Choroid plexus epithelial cell (primary cell): ENCODE results near the gene SLC7A8.
"Not testable (repeated sequence)": the region's sequence is repeated elsewhere in the genome, so short reads cannot be mapped to it uniquely, and the experiment has no call there.

Source experiments
- DNase-seq: peaks from one replicate; pipeline ENCODE4 v3.0.0-alpha.2; 2010; ENCODE audit warnings: low read depth
- H3K4me3 ChIP-seq: 2 replicates; pipeline ENCODE4 v1.5.1; 2011; ENCODE audit warnings: low read depth, mild to moderate bottlenecking, control low read depth, low read length, moderate library complexity
- TF ChIP-seq, protein P1 (sequence below): conservative IDR thresholded peaks from 2 replicates; pipeline ENCODE4 v1.5.1; 2011; ENCODE audit warnings: low read depth, mild to moderate bottlenecking, control low read depth, inconsistent platforms, low read length, moderate library complexity

SLC7A8 gene

DNA sequence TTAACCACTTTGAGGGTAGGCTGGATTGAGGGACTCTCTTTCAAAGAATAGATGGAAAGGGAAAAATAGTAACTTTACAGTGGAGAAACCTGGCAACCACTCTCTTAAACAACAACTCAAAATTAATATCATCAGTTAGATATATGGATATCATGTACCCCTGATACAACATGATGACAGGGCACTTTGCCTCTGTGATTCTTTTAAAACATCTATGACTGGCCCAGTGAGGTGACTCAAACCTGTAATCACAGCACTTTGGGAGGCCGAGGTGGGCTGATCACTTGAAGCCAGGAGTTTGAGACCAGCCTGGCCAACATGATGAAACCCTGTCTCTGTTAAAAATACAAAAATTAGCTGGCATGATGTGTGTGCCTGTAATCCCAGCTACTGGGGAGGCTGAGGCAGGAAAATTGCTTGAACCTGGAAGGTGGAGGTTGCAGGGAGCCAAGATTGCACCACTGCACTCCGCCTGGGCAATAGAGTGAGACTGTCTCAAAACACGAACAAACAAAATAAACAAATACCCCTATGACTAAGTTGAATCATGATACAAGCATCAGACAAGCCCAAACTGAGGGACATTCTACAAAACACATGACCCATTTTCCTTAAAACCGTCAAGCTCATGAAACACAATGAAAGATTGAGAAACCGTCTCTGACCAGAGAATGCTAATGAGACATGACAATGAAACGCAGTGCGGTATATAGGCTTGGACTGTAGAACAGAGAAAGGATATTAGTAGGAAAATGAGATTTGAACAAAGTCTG is 26.4 kb upstream of the SLC7A8 start:
- H3K4me3 ChIP-seq: no peak overlapping the region
- TF ChIP-seq, protein P1, sequence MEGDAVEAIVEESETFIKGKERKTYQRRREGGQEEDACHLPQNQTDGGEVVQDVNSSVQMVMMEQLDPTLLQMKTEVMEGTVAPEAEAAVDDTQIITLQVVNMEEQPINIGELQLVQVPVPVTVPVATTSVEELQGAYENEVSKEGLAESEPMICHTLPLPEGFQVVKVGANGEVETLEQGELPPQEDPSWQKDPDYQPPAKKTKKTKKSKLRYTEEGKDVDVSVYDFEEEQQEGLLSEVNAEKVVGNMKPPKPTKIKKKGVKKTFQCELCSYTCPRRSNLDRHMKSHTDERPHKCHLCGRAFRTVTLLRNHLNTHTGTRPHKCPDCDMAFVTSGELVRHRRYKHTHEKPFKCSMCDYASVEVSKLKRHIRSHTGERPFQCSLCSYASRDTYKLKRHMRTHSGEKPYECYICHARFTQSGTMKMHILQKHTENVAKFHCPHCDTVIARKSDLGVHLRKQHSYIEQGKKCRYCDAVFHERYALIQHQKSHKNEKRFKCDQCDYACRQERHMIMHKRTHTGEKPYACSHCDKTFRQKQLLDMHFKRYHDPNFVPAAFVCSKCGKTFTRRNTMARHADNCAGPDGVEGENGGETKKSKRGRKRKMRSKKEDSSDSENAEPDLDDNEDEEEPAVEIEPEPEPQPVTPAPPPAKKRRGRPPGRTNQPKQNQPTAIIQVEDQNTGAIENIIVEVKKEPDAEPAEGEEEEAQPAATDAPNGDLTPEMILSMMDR: no peak
- peak; percentile 80 for DNase-seq

- no peak overlapping the region for H3K4me3 ChIP-seq
- TF ChIP-seq, protein P1: no peak
- no peak for DNase-seq
Observed at GRCh38 chr14:23208324-23208723, 24.9 kb upstream of the SLC7A8 start.

DNA sequence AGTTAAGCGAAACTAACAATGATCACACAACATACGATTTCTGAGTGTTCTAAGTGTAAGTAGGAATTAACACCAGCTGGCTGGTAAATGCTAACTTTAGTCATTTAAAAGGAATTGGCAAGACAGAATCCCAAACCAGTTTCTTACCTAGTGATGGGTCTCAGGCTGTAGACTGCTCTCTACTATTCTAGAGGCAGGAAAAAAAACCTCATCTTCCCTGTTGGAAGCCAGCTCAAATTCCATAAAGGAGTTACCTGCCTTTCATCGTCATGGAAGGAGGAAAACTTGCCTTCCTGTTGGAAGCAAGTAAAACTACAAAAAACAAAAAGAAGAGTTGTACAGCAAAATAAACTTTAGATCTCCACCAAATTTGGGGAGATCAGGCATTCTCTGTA is 23.7 kb upstream of the SLC7A8 start:
- TF ChIP-seq, protein P1: no peak
- no peak overlapping the region for H3K4me3 ChIP-seq
- no peak for DNase-seq

DNA sequence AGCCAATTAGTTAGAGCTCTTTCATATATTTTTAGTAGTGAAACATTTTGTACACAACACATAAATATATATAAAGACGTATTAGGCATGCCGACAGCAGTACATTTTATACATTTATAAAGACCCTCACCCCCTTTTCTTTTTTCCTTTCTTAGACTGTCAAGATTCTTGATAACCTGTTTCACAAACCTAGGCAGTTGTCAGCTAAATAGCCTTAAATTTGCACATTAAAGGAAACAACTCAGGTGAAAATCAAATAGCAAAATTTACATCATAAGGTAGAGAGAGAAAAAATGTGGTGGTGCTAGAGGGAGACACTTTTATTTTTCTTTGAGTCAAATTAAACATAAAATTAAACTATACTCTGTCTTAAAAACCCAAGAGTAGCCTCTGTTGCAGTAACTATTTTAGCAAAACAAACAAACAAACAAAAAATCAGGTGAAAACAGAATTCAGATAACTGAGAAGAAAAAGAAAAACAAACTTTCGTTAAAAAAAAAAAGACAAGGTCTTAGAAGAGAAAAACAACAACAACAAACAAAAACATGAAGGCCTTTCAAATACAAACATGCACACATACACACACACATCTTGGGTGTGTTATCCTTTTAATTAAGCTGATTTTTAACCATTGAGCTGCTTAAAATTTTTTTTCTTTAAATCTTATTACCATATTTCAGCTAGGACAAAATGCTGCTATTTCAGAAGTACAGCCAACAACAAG is 23.1 kb upstream of the SLC7A8 start:
- TF ChIP-seq, protein P1: no peak
- no peak for DNase-seq
- H3K4me3 ChIP-seq: no peak overlapping the region

GRCh38 chr14:23202001-23202400 is 18.5 kb upstream of the SLC7A8 start:
- H3K4me3 ChIP-seq: no peak overlapping the region
- TF ChIP-seq, protein P1: no peak

DNA sequence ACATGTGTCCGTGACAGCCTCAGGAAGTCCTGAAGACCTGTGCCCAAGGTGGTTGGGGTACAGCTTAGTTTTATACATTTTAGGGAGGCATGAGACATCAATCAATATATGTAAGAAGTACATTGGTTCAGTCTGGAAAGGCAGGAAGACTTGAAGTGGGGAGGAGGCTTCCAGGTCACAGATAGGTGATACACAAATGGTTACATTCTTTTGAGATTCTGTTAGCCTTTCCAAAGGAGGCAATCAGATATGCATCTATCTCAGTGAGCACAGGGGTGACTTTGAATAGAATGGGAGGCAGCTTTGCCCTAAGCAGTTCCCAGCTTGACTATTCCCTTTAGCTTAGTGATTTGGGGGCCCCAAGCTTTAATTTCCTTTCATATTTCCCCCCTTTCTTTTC is 15.7 kb upstream of the SLC7A8 start:
- not testable (repeated sequence) for H3K4me3 ChIP-seq, DNase-seq

More at GRCh38 chr14:23202001-23202400, 18.5 kb upstream of the SLC7A8 start:
- no peak for DNase-seq

DNA sequence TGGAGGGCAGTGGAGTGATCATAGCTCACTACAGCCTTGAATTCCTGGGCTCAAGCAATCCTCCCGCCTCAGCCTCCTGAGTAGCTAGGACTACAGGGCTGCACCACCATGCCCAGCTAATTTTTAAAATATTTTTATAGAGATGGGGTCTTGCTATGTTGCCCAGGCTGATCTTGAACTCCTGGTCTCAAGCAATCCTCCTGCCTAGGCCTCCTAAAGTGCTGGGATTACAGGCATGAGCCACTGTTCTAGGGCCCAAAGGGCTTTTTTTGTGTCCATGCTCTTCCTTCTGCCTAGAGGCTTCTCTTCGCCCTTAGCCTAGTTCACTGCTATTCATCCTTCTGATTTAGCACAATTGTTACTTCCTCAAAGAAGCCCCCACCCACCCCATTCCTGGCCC is 13.0 kb upstream of the SLC7A8 start:
- not testable (repeated sequence) for H3K4me3 ChIP-seq, DNase-seq

DNA sequence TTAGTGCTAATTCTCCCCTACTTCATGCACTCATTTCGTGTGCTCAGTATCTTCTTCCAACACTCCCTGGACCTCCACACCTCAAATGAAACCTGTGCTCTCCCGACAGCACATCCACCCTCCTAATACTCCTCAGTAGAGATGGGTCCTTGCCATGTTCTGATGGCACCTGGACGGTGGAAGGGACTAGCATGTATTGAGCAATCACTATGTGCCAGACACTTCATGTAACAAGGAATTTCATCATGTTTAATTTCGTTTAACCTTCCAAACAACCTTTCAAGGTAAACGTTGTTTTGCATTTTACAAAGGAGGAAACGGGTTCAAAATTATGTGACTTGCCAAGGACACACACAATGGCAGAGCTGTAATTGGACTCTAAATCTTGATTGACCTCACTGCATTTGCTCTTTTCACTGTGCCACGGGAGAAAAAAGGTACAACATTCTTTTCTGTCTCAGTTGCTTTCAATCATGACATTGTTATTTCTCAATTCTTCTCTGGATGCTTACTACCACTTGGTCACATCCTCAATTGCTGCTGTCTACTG is 12.2 kb upstream of the SLC7A8 start:
- H3K4me3 ChIP-seq: no peak overlapping the region
- no peak for DNase-seq
- TF ChIP-seq, protein P1: no peak
